Skeletal muscle satellite cell (primary cell): ENCODE data around the gene RAPGEF1.

ENCODE experiments used
- H3K27me3 ChIP-seq: 2 replicates; pipeline ENCODE4 v1.7.0; 2013; ENCODE audit warnings: low read length; ENCODE audit not compliant: control insufficient read depth, insufficient read depth
- H3K36me3 ChIP-seq: 2 replicates; pipeline ENCODE4 v1.7.0; 2013; ENCODE audit warnings: mild to moderate bottlenecking, control low read depth, low read length; ENCODE audit not compliant: insufficient read depth
- H3K4me1 ChIP-seq: 2 replicates; pipeline ENCODE4 v1.7.0; 2013; ENCODE audit warnings: low read length; ENCODE audit not compliant: control insufficient read depth, insufficient read depth
- H3K4me2 ChIP-seq: 2 replicates; pipeline ENCODE4 v1.7.0; 2013; ENCODE audit warnings: mild to moderate bottlenecking, low read length
- H3K4me3 ChIP-seq: 2 replicates; pipeline ENCODE4 v1.7.0; 2013; ENCODE audit warnings: low read length
- H3K9ac ChIP-seq: 2 replicates; pipeline ENCODE4 v1.7.0; 2013; ENCODE audit warnings: mild to moderate bottlenecking, low read depth, low read length, moderate library complexity
- H3K9me3 ChIP-seq: replicated peaks from 2 replicates; pipeline ENCODE4 v1.7.0; 2013; ENCODE audit warnings: mild to moderate bottlenecking, control low read depth, low read length

The RAPGEF1 gene

GRCh38 chr9:131546336-131547084 is 193.4 kb downstream of the RAPGEF1 start:
- peaks cover 55% of the 10 kb centered on the region for H3K27me3 ChIP-seq
- H3K4me3 ChIP-seq = peak overlapping the region; percentile 50
- H3K36me3 ChIP-seq = no peaks in the 10 kb centered on the region
- no peak overlapping the region for H3K9ac ChIP-seq
- peak overlapping the region; percentile 59 for H3K4me2 ChIP-seq
- H3K4me1 ChIP-seq = no peaks in the 10 kb centered on the region
- H3K9me3 ChIP-seq = peaks cover 15% of the 10 kb centered on the region

GRCh38 chr9:131545786-131546335 is 194.0 kb downstream of the RAPGEF1 start:
- H3K27me3 ChIP-seq = peaks cover 56% of the 10 kb centered on the region
- no peak overlapping the region for H3K4me3 ChIP-seq

GRCh38 chr9:131545003-131545785 is 194.7 kb downstream of the RAPGEF1 start, which contains the start of gene PRRT1B:
TSS of gene PRRT1B (plus strand) at chr9:131545523. CDS start at chr9:131545616, 93 bp downstream.
- no peak within 1 kb of the TSS for H3K4me3 ChIP-seq

More at GRCh38 chr9:131545786-131546335, 194.0 kb downstream of the RAPGEF1 start:
- Histone ChIP-seq H3K4me2 (peak overlapping the region; percentile 59), H3K9ac (no peak overlapping the region), H3K4me1 (no peaks in the 10 kb centered on the region), H3K9me3 (peaks cover 15% of the 10 kb centered on the region), H3K36me3 (no peaks in the 10 kb centered on the region)

GRCh38 chr9:131543141-131543540 is 196.7 kb downstream of the RAPGEF1 start:
- Histone ChIP-seq H3K4me1 (no peaks in the 10 kb centered on the region), H3K4me3 (no peak overlapping the region), H3K27me3 (peaks cover 44% of the 10 kb centered on the region), H3K9me3 (peaks cover 15% of the 10 kb centered on the region), H3K9ac (no peak overlapping the region), H3K4me2 (no peak overlapping the region), H3K36me3 (no peaks in the 10 kb centered on the region)

More at GRCh38 chr9:131545003-131545785, 194.7 kb downstream of the RAPGEF1 start, which contains the start of gene PRRT1B:
- Histone ChIP-seq H3K4me2 (peak within 1 kb of the TSS; percentile 59), H3K4me1 (no peaks in the 10 kb centered on the region), H3K9ac (no peak within 1 kb of the TSS), H3K9me3 (peaks cover 15% of the 10 kb centered on the region), H3K36me3 (no peaks in the 10 kb centered on the region), H3K27me3 (peaks cover 58% of the 10 kb centered on the region)

- Histone ChIP-seq H3K27me3 (peaks cover 20% of the 10 kb centered on the region), H3K9ac (no peak overlapping the region), H3K9me3 (peaks cover 13% of the 10 kb centered on the region), H3K36me3 (no peaks in the 10 kb centered on the region), H3K4me2 (no peak overlapping the region), H3K4me1 (no peaks in the 10 kb centered on the region), H3K4me3 (no peak overlapping the region)
Observed at GRCh38 chr9:131539223-131539923, 200.5 kb downstream of the RAPGEF1 start.

GRCh38 chr9:131537946-131538345 is 201.9 kb downstream of the RAPGEF1 start:
- H3K36me3 ChIP-seq = no peaks in the 10 kb centered on the region
- H3K4me1 ChIP-seq = no peaks in the 10 kb centered on the region
- peaks cover 16% of the 10 kb centered on the region for H3K27me3 ChIP-seq
- H3K9ac ChIP-seq = no peak overlapping the region
- no peak overlapping the region for H3K4me3 ChIP-seq
- no peak overlapping the region for H3K4me2 ChIP-seq
- H3K9me3 ChIP-seq = no peaks in the 10 kb centered on the region

GRCh38 chr9:131534721-131535237 is 205.1 kb downstream of the RAPGEF1 start:
- H3K9ac ChIP-seq = no peak overlapping the region
- H3K9me3 ChIP-seq = no peaks in the 10 kb centered on the region
- H3K4me2 ChIP-seq = no peak overlapping the region
- H3K36me3 ChIP-seq = no peaks in the 10 kb centered on the region
- peaks cover 12% of the 10 kb centered on the region for H3K4me1 ChIP-seq
- no peak overlapping the region for H3K4me3 ChIP-seq
- H3K27me3 ChIP-seq = peaks cover 8% of the 10 kb centered on the region

GRCh38 chr9:131530920-131531832 is 208.7 kb downstream of the RAPGEF1 start, which contains the start of gene UCK1:
TSS of gene UCK1 (minus strand) at chr9:131531263. CDS start at chr9:131531174, 89 bp downstream.
- Histone ChIP-seq H3K9ac (peak within 1 kb of the TSS; percentile 92), H3K4me1 (peaks cover 14% of the 10 kb centered on the region), H3K9me3 (no peaks in the 10 kb centered on the region), H3K27me3 (peaks cover 3% of the 10 kb centered on the region), H3K4me2 (peak within 1 kb of the TSS; percentile 91), H3K4me3 (peak within 1 kb of the TSS; percentile 78), H3K36me3 (peaks cover 24% of the 10 kb centered on the region)

- peak overlapping the region; percentile 78 for H3K4me3 ChIP-seq
- H3K36me3 ChIP-seq = peaks cover 30% of the 10 kb centered on the region
- H3K9ac ChIP-seq = peak overlapping the region; percentile 92
- no peaks in the 10 kb centered on the region for H3K9me3 ChIP-seq
- peak overlapping the region; percentile 91 for H3K4me2 ChIP-seq
- H3K27me3 ChIP-seq = peaks cover 3% of the 10 kb centered on the region
- H3K4me1 ChIP-seq = peaks cover 14% of the 10 kb centered on the region
Observed at GRCh38 chr9:131530546-131530919, 209.3 kb downstream of the RAPGEF1 start.
